OCI-LY1 (cell line): Measurements from ENCODE around the gene ADAT3.

Experiments
- H2AFZ ChIP-seq: fragments of 200-600 bp; sonication (generic), shearing (Covaris generic); 2 replicates; pipeline ENCODE4 v1.6.0; 2014; ENCODE audit warnings: antibody characterized with exemption, mild to moderate bottlenecking, low read length
- H3F3A ChIP-seq: fragments of 200-600 bp; sonication (generic), shearing (Covaris generic); 2 replicates; pipeline ENCODE4 v1.6.0; 2014; ENCODE audit warnings: mild to moderate bottlenecking, antibody characterized with exemption, low read length, moderate library complexity; ENCODE audit not compliant: insufficient read depth
- H3K27ac ChIP-seq: fragments of 200-600 bp; sonication (generic); 2 replicates; pipeline ENCODE4 v1.5.1; 2014; ENCODE audit warnings: low read length, mixed run types, mild to moderate bottlenecking, low read depth; ENCODE audit not compliant: poor library complexity, severe bottlenecking
- H3K27me3 ChIP-seq: fragments of 200-600 bp; sonication (generic); 2 replicates; pipeline ENCODE4 v1.6.0; 2014; ENCODE audit warnings: antibody characterized with exemption, mild to moderate bottlenecking, low read length, moderate library complexity; ENCODE audit not compliant: insufficient read depth
- H3K36me3 ChIP-seq: fragments of 200-600 bp; sonication (generic); 2 replicates; pipeline ENCODE4 v1.6.1; 2014; ENCODE audit warnings: mild to moderate bottlenecking, antibody characterized with exemption, low read length, moderate library complexity, mixed read lengths; ENCODE audit not compliant: insufficient read depth
- H3K4me1 ChIP-seq: fragments of 200-600 bp; sonication (generic); 2 replicates; pipeline ENCODE4 v1.5.1; 2014; ENCODE audit warnings: mild to moderate bottlenecking, low read length, moderate library complexity; ENCODE audit not compliant: insufficient read depth, severe bottlenecking
- H3K4me2 ChIP-seq: fragments of 200-600 bp; sonication (generic), shearing (Covaris generic); 2 replicates; pipeline ENCODE4 v1.6.1; 2014; ENCODE audit warnings: low read length
- H3K4me3 ChIP-seq: fragments of 200-600 bp; sonication (generic); 2 replicates; pipeline ENCODE4 v1.5.1; 2014; ENCODE audit warnings: low read length, low read depth, mild to moderate bottlenecking, mixed read lengths; ENCODE audit not compliant: poor library complexity, severe bottlenecking
- H3K79me2 ChIP-seq: fragments of 200-600 bp; shearing (Covaris generic); 2 replicates; pipeline ENCODE4 v1.6.1; 2016; ENCODE audit warnings: mixed run types, low read length, mixed read lengths; ENCODE audit not compliant: insufficient read depth
- H3K9ac ChIP-seq: fragments of 200-600 bp; sonication (generic), shearing (Covaris generic); 2 replicates; pipeline ENCODE4 v1.6.1; 2014; ENCODE audit warnings: mild to moderate bottlenecking, low read length, mixed read lengths
- H3K9me2 ChIP-seq: fragments of 200-600 bp; sonication (generic), shearing (Covaris generic); 2 replicates; pipeline ENCODE4 v1.6.1; 2014; ENCODE audit warnings: low read depth, mild to moderate bottlenecking, low read length, mixed read lengths
- H3K9me3 ChIP-seq: fragments of 200-600 bp; shearing (Covaris generic); 2 replicates; pipeline ENCODE4 v1.6.1; 2014; ENCODE audit warnings: low read length, mixed read lengths
- H4K20me1 ChIP-seq: fragments of 200-600 bp; sonication (generic), shearing (Covaris generic); 2 replicates; pipeline ENCODE4 v1.6.0; 2016; ENCODE audit warnings: mild to moderate bottlenecking, low read length; ENCODE audit not compliant: insufficient read depth
- EZH2 ChIP-seq: fragments of 200-600 bp; sonication (generic), shearing (Covaris generic); IDR thresholded peaks from 2 replicates; pipeline ENCODE4 v1.8.0; 2017; ENCODE audit warnings: borderline replicate concordance, mixed run types, mild to moderate bottlenecking, antibody characterized with exemption, low read length, moderate library complexity, mixed read lengths
- TF ChIP-seq, protein P1 (sequence below): fragments of 200-600 bp; sonication (generic), shearing (Covaris generic); IDR thresholded peaks from 2 replicates; pipeline ENCODE4 v1.5.1; 2017; ENCODE audit warnings: mild to moderate bottlenecking, antibody characterized with exemption, low read length, moderate library complexity, mixed read lengths

The ADAT3 gene

GRCh38 chr19:1882786-1883692, 22.2 kb upstream of the ADAT3 start:
- TF ChIP-seq EZH2, result no peak
- TF ChIP-seq, protein P1, sequence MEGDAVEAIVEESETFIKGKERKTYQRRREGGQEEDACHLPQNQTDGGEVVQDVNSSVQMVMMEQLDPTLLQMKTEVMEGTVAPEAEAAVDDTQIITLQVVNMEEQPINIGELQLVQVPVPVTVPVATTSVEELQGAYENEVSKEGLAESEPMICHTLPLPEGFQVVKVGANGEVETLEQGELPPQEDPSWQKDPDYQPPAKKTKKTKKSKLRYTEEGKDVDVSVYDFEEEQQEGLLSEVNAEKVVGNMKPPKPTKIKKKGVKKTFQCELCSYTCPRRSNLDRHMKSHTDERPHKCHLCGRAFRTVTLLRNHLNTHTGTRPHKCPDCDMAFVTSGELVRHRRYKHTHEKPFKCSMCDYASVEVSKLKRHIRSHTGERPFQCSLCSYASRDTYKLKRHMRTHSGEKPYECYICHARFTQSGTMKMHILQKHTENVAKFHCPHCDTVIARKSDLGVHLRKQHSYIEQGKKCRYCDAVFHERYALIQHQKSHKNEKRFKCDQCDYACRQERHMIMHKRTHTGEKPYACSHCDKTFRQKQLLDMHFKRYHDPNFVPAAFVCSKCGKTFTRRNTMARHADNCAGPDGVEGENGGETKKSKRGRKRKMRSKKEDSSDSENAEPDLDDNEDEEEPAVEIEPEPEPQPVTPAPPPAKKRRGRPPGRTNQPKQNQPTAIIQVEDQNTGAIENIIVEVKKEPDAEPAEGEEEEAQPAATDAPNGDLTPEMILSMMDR, result no peak
- Histone ChIP-seq H3F3A (no peaks in the 10 kb centered on the region), H3K27ac (peak overlapping the region; percentile 79), H3K27me3 (no peaks in the 10 kb centered on the region), H3K36me3 (peaks cover 6% of the 10 kb centered on the region; the same call in 1 of the 2 replicates), H2AFZ (no peak overlapping the region), H3K9me3 (no peaks in the 10 kb centered on the region), H3K4me2 (peak overlapping the region; percentile 93), H3K79me2 (peaks cover 27% of the 10 kb centered on the region), H3K4me1 (peaks cover 38% of the 10 kb centered on the region), H4K20me1 (no peaks in the 10 kb centered on the region), H3K9ac (peak overlapping the region; percentile 84), H3K4me3 (peak overlapping the region; percentile 81), H3K9me2 (no peaks in the 10 kb centered on the region)

DNA sequence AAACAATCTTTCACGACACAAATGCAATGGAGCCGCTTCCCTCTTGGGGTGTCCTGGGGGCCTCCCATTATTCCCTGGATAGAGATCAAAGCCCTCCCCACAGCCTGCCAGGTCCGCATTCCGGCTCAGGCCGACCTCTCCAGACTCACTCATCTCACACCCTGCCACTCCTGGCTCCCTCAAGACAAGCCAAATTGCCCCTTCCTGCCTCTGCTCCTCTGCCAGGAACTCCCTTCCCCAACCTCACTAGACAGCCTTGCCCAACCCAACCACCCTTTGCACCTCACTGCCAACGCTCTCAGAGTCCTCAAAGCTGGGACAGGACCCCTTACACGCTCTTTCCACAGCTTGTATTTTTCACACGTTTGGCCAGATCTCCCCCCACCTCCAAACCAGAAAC, 21.4 kb upstream of the ADAT3 start:
- Histone ChIP-seq H4K20me1 (no peaks in the 10 kb centered on the region), H3K27me3 (no peaks in the 10 kb centered on the region), H3K9me2 (no peaks in the 10 kb centered on the region), H2AFZ (no peak overlapping the region), H3K27ac (peak overlapping the region; percentile 79), H3F3A (no peaks in the 10 kb centered on the region), H3K4me3 (peak overlapping the region; percentile 81), H3K36me3 (peaks cover 6% of the 10 kb centered on the region; the same call in 1 of the 2 replicates), H3K9me3 (no peaks in the 10 kb centered on the region), H3K4me1 (peaks cover 38% of the 10 kb centered on the region), H3K79me2 (peaks cover 27% of the 10 kb centered on the region), H3K4me2 (peak overlapping the region; percentile 93), H3K9ac (peak overlapping the region; percentile 84)
- TF ChIP-seq EZH2, result no peak
- TF ChIP-seq, protein P1, result no peak

DNA sequence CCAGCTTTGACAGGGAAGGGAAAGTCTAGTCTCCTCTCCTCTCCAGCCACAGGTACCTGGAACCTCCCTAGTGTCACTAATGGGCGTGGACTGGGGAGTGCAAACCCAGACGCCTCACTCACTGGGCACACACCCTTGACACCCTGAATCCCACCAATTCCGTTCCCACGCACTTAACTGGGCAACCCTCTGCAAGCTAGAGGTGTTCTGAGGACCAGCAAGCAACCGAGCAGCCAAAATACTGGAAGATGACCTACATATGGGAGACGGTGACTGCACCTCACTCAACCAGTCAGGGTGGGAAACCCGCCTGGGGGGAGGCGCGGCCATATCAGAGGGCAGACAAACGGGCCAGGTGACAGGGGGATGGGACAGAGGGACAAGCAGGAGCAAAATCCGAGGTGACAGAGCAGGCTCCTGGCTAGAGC, 20.9 kb upstream of the ADAT3 start:
- Histone ChIP-seq H3K79me2 (peaks cover 27% of the 10 kb centered on the region), H3K4me3 (peak overlapping the region; percentile 81), H3K9me3 (no peaks in the 10 kb centered on the region), H3K4me1 (peaks cover 38% of the 10 kb centered on the region), H4K20me1 (no peaks in the 10 kb centered on the region), H3K27ac (peak overlapping the region; percentile 79), H3K27me3 (no peaks in the 10 kb centered on the region), H3F3A (no peaks in the 10 kb centered on the region), H2AFZ (no peak overlapping the region), H3K9ac (peak overlapping the region; percentile 84), H3K9me2 (no peaks in the 10 kb centered on the region), H3K36me3 (peaks cover 6% of the 10 kb centered on the region; the same call in 1 of the 2 replicates), H3K4me2 (peak overlapping the region; percentile 93)
- no peak for TF ChIP-seq EZH2
- TF ChIP-seq, protein P1, result no peak
